BJ (cell line): ENCODE measurements around the gene GABRB3. TPM values are rescaled to one million over a fixed set of nuclear protein-coding genes. Genes with fewer than 3 reads are reported as not detected.

Experiments
- CTCF ChIA-PET: fragments of 350-600 bp; formaldehyde crosslinking; extraction: SDS; loops from one replicate; lab custom pipeline; 2021; ENCODE audit warnings: antibody characterized with exemption, inconsistent platforms; lab: Yijun Ruan, JAX
- POLR2A ChIA-PET: fragments of 300-600 bp; sonication (Branson Sonifier 250); formaldehyde crosslinking; extraction: SDS; loops from one replicate; lab custom pipeline; 2021; ENCODE audit warnings: antibody characterized with exemption; lab: Charles Lee
- DNase-seq: peaks from one replicate; pipeline ENCODE4 v3.0.0-alpha.2; 2011; ENCODE audit warnings: low read depth
- H3K27me3 ChIP-seq: 2 replicates; pipeline ENCODE4 v1.6.0; 2011; ENCODE audit warnings: low read length; ENCODE audit not compliant: control insufficient read depth, insufficient read depth
- H3K36me3 ChIP-seq: 2 replicates; pipeline ENCODE4 v1.5.1; 2011; ENCODE audit warnings: low read length; ENCODE audit not compliant: control insufficient read depth, insufficient read depth
- H3K4me3 ChIP-seq: 2 replicates; pipeline ENCODE4 v1.5.1; 2011; ENCODE audit warnings: low read depth, mild to moderate bottlenecking, control low read depth, low read length
- CTCF ChIP-seq: IDR thresholded peaks from 2 replicates; pipeline ENCODE4 v1.5.1; 2011; ENCODE audit warnings: low read depth, mild to moderate bottlenecking, control low read depth, inconsistent platforms, low read length, moderate library complexity; ENCODE audit not compliant: insufficient read depth
- polyA plus RNA-seq: library from polyadenylated mRNA; depleted of rRNA; stranded (reverse); fragments of >200 nt; gene quantifications from 2 replicates; pipeline ENCODE4 v1.2.3, GENCODE V29; 2011

GABRB3 gene
- polyA plus RNA-seq, 1 experiment = 2.3 TPM

GRCh38 chr15:26713498-26713897, 59.4 kb downstream of the GABRB3 start:
- H3K4me3 ChIP-seq = no peak overlapping the region
- DNase-seq = no peak
- ChIA-PET CTCF (no interaction called here), POLR2A (no interaction called here)
- no peak for TF ChIP-seq CTCF
- no peaks in the 10 kb centered on the region for H3K27me3 ChIP-seq
- H3K36me3 ChIP-seq = no peaks in the 10 kb centered on the region

GRCh38 chr15:26712335-26712734, 60.5 kb downstream of the GABRB3 start:
- POLR2A ChIA-PET = no interaction called here

GRCh38 chr15:26711445-26711844, 61.4 kb downstream of the GABRB3 start:
- DNase-seq = no peak
- CTCF ChIA-PET = no interaction called here
- H3K4me3 ChIP-seq = no peak overlapping the region
- POLR2A ChIA-PET = no interaction called here
- no peaks in the 10 kb centered on the region for H3K36me3 ChIP-seq
- no peak for TF ChIP-seq CTCF
- H3K27me3 ChIP-seq = no peaks in the 10 kb centered on the region

More at GRCh38 chr15:26712335-26712734, 60.5 kb downstream of the GABRB3 start:
- CTCF ChIA-PET = interaction anchor here (0.8 kb wide), 1 partner anchor 50 kb away, joined by 3 read pairs; no protein-coding TSS in a partner anchor
- no peak overlapping the region for H3K4me3 ChIP-seq
- no peak for DNase-seq
- TF ChIP-seq CTCF = no peak
- no peaks in the 10 kb centered on the region for H3K27me3 ChIP-seq
- no peaks in the 10 kb centered on the region for H3K36me3 ChIP-seq

GRCh38 chr15:26702381-26702780, 70.5 kb downstream of the GABRB3 start:
- ChIA-PET POLR2A (no interaction called here), CTCF (no interaction called here)
- DNase-seq = no peak
- TF ChIP-seq CTCF = no peak
- Histone ChIP-seq H3K27me3 (no peaks in the 10 kb centered on the region), H3K36me3 (no peaks in the 10 kb centered on the region), H3K4me3 (no peak overlapping the region)

- no peaks in the 10 kb centered on the region for H3K27me3 ChIP-seq
- CTCF ChIA-PET = no interaction called here
- no peak overlapping the region for H3K4me3 ChIP-seq
- POLR2A ChIA-PET = no interaction called here
- no peaks in the 10 kb centered on the region for H3K36me3 ChIP-seq
- TF ChIP-seq CTCF = no peak
- DNase-seq = no peak
Observed at GRCh38 chr15:26698555-26698954, 74.3 kb downstream of the GABRB3 start.
